GM19099 (cell line): ENCODE results near the gene NCKAP1.

Experiments
- POLR2A ChIP-seq: IDR thresholded peaks from 3 replicates; pipeline ENCODE4 v1.6.1; 2011; ENCODE audit warnings: low read depth; ENCODE audit not compliant: insufficient read length; ENCODE audit errors: extremely low read depth

NCKAP1 gene

GRCh38 chr2:182890305-182890704 is 148.0 kb downstream of the NCKAP1 start:
- TF ChIP-seq POLR2A: no peak

GRCh38 chr2:182887753-182888415 is 150.4 kb downstream of the NCKAP1 start:
- no peak for TF ChIP-seq POLR2A

DNA sequence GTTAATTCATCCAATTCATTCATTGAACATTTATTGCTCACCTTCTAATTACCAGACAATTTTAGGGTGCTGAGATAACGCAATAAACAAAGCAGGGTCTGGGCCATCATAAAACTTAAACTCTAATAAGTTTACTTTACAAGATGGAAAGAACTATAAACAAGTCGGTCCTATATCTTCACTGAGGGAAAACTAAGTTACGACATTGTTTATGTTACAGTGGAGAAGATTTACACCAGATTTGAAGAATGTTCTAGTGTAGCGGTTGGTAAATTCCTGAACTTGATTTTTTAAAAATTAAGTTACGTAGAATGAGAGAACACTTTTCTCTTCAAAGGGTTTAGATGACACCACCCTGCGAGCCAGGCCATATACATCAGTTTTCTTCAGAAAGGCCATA is 151.2 kb downstream of the NCKAP1 start:
- no peak for TF ChIP-seq POLR2A

DNA sequence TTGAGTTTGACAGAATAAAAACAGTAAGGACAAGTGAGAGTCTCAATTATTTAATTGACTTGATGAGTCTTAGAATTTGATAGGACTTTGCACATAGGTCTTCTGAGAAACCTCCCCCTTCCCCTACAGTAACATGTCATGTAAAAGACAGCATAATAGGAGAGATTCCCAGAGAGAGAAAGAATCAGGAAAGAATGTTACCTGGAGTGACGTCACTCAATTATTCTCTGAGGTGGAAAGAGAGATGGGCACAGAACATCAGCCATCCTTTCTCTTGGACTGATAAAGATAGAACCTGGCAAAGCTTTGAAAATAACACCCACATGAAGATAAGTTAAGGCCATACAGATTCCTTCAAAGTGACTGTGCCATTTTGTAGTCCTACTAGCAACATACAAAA is 152.5 kb downstream of the NCKAP1 start:
- no peak for TF ChIP-seq POLR2A

GRCh38 chr2:182883451-182883850 is 154.8 kb downstream of the NCKAP1 start:
- TF ChIP-seq POLR2A: no peak

DNA sequence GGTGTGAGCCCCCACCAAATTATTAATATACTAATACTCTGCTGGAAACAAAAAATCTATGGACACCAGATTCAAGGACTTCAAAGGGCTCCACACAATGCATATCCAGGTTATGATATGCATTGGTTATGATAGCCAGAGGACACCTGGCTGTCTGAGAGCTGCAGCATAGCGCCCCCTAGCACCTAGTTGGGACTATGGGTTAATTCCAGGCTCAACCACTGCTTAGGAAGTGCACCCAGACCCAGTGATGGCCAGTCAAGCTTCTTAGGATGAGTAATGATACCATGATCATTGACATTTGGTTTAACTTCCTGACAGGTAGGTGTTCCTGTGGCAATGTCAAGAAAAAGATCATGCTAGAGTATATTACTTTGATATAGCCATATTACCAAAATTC is 168.0 kb downstream of the NCKAP1 start:
- no peak for TF ChIP-seq POLR2A

- TF ChIP-seq POLR2A: no peak
Observed at GRCh38 chr2:182868054-182868796, 170.0 kb downstream of the NCKAP1 start.

- no peak for TF ChIP-seq POLR2A
Observed at GRCh38 chr2:182867426-182868053, 170.7 kb downstream of the NCKAP1 start.

DNA sequence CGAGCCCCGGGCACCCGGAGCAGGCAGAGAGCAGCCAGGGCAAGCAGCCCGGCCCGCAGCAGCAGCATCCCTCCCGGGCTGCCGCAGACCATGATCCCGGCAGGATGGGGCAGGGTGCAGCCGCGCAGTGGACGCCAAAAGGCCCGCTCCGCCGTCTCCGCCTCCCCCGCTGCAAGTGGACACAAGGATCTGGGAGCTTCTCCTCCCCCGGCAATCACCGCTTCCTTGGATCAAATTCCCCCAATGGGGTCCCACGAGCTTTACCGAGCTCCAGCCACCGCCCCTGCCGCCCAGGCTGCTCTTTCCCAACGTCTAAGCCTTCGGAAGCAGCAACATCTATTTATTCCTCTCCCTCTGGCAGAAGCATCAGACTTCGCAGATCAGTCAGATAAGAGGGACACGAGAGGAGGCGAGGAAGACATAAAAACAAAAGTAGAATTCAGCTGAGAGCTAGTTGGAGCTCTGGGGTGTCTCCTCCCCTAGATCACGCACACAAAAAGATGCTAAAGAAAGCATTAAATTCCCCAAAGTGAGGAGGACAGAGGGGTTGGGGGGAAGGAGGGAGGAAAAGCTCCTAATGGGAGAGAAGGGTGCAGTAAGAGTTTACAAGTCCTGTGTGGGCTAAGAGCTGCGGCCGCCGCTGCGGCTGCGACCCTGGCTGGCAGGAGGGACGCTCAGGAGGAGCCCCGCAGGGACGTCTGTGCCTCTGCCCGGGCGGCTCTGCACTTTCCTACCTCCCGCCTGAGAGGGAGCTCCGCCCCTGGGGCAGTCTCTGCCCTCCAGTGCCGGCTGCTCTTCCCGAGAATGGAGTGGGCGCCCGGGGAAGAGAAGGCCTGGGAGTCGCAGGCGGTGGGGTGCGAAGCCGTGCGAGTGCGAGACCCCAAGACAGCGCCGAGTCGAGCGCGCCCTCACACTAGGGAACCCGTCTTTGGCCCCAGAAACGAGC is 171.5 kb downstream of the NCKAP1 start, which contains the start of gene FRZB:
Gene FRZB (minus strand): TSS at position 177 of the 946 bp plus-strand sequence. CDS start 85 bp downstream, at position 92.
- TF ChIP-seq POLR2A: no peak

DNA sequence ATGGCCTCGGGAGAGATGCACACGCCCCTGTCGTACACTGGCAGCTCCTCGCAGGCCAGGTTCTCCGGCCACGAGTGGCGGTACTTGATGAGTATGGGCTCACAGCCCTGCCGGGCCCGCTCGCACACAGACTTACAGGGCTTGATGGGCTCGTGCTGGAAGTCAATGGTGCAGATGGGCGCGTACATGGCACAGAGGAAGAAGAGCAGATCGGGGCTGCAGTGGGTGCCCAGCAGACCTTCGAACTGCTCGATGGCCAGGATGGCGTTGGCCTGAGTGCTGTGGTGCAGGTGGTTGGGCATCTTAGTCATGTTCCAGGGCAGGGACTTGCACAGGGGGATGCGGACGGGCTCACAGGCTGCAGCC is 172.2 kb downstream of the NCKAP1 start:
- TF ChIP-seq POLR2A: no peak

DNA sequence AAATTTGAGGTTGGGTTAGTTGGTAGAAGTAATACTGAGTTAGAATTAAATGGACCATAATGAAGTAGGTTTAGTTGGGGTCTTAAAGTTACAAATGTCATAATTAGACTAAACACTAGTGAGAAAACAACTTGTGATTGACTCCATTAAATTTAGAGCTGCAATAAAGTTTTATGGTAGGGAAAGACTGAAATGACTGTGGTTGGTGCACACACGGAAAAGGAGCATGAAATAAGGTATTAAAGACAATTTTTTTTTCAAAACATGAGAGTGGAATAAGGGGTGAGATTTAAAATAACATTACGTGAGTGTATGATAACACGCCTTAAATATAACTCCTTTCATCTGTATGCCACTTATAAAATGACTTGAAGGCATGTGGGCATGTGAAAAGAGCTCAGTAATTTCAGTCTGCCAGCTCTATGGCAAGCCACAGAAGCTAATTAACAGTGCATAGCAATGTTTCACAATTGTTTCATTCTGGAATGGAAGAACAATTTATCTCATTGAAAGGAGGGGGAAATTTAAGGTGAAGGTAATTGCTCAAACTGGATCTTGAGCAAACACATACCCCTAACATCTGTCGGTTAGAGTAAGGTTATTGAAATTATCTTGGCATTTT is 173.2 kb downstream of the NCKAP1 start:
- TF ChIP-seq POLR2A: no peak

- TF ChIP-seq POLR2A: no peak
Observed at GRCh38 chr2:182863642-182864041, 174.6 kb downstream of the NCKAP1 start.

DNA sequence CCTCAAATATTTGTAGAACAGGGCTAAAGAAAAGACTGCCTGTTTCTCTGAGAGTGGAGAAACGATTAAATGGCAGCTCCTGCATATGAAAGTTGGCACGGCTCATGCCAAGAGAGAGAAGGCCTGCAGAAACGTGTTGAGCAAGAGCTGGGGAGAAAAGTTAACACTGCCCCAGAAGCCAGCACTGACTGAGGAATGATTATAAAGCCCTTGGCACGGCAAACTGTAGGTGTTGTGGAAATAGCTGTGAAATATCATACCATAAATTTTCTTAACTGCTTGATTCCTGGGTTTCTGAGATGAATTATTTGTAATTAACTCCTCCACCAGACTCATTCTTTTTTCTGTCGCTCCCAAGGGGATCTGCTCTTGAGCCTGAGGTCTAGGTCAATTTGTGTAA is 176.2 kb downstream of the NCKAP1 start:
- no peak for TF ChIP-seq POLR2A

GRCh38 chr2:182860858-182861257 is 177.4 kb downstream of the NCKAP1 start:
- no peak for TF ChIP-seq POLR2A
